Activated CD4-positive, alpha-beta T cell treated with anti-CD3 and anti-CD28 coated beads, Interleukin-2, Interleukin-6, amounts not matched to agents 100 ng/mL and 50 ng/mL, durations not matched to agents 16 hours and 8 hours (primary cell): Measurements from ENCODE around the gene TOGARAM2.

Experiments
- DNase-seq: peaks from one replicate; pipeline ENCODE4 v3.0.0-alpha.2; 2020

Gene TOGARAM2

GRCh38 chr2:28981016-28981441 is at the start of gene TOGARAM2:
Gene TOGARAM2 (plus strand): TSS chr2:28981298. CDS start chr2:28994835, 13,537 bp downstream.
- no peak for DNase-seq

GRCh38 chr2:28934769-28935168 is 46.3 kb upstream of the TOGARAM2 start:
- no peak for DNase-seq

- no peak for DNase-seq
Measured at GRCh38 chr2:28941008-28941407, 40.1 kb upstream of the TOGARAM2 start.

- DNase-seq, result no peak
Measured at GRCh38 chr2:28944535-28945248, 36.4 kb upstream of the TOGARAM2 start.

GRCh38 chr2:28948160-28948559 is 32.9 kb upstream of the TOGARAM2 start:
- DNase-seq, result no peak

- no peak for DNase-seq
Measured at GRCh38 chr2:28949190-28949589, 31.9 kb upstream of the TOGARAM2 start.

GRCh38 chr2:28949617-28950305 is 31.3 kb upstream of the TOGARAM2 start:
- DNase-seq, result no peak

- DNase-seq, result no peak
Measured at GRCh38 chr2:28950941-28951630, 30.0 kb upstream of the TOGARAM2 start.

GRCh38 chr2:28951910-28952835 is 28.9 kb upstream of the TOGARAM2 start:
- DNase-seq, result no peak

GRCh38 chr2:28952836-28953211 is 28.3 kb upstream of the TOGARAM2 start:
- DNase-seq, result no peak

GRCh38 chr2:28955467-28955866 is 25.6 kb upstream of the TOGARAM2 start:
- DNase-seq, result no peak

- DNase-seq, result peak; percentile 34
Measured at GRCh38 chr2:28956415-28956826, 24.7 kb upstream of the TOGARAM2 start.

- DNase-seq, result no peak
Measured at GRCh38 chr2:28956890-28957289, 24.2 kb upstream of the TOGARAM2 start.

- peak; percentile 64 for DNase-seq
Measured at GRCh38 chr2:28958689-28959088, 22.4 kb upstream of the TOGARAM2 start.

GRCh38 chr2:28960401-28960800 is 20.7 kb upstream of the TOGARAM2 start:
- no peak for DNase-seq

- no peak for DNase-seq
Measured at GRCh38 chr2:28962505-28962904, 18.6 kb upstream of the TOGARAM2 start.

- DNase-seq, result no peak
Measured at GRCh38 chr2:28970464-28971160, 10.5 kb upstream of the TOGARAM2 start.

GRCh38 chr2:28972778-28973335 is 8.2 kb upstream of the TOGARAM2 start:
- DNase-seq, result no peak

- DNase-seq, result no peak
Measured at GRCh38 chr2:28974252-28974651, 6.8 kb upstream of the TOGARAM2 start.

- no peak for DNase-seq
Measured at GRCh38 chr2:28975671-28976070, 5.4 kb upstream of the TOGARAM2 start.

GRCh38 chr2:28976584-28976983 is 4.5 kb upstream of the TOGARAM2 start:
- DNase-seq, result no peak
